Neuron (in vitro differentiated cells): ENCODE results near the gene FIBCD1.

Experiments
- H2AFZ ChIP-seq: one replicate; pipeline ENCODE4 v1.6.1; 2013; ENCODE audit warnings: low read depth, mild to moderate bottlenecking, inconsistent platforms, low read length, moderate library complexity
- H3K27me3 ChIP-seq: one replicate; pipeline ENCODE4 v1.6.1; 2013; ENCODE audit warnings: low read length; ENCODE audit not compliant: insufficient read depth
- H3K36me3 ChIP-seq: one replicate; pipeline ENCODE4 v1.6.1; 2013; ENCODE audit warnings: low read length; ENCODE audit not compliant: insufficient read depth
- H3K4me1 ChIP-seq: one replicate; pipeline ENCODE4 v1.6.1; 2013; ENCODE audit warnings: low read length; ENCODE audit not compliant: insufficient read depth
- H3K4me3 ChIP-seq: 2 replicates; pipeline ENCODE4 v1.5.1; 2013; ENCODE audit warnings: mild to moderate bottlenecking, low read length, moderate library complexity
- H3K9me3 ChIP-seq: one replicate; pipeline ENCODE4 v1.6.1; 2013; ENCODE audit warnings: low read length

Gene FIBCD1

GRCh38 chr9:130981002-130981755, 42.1 kb upstream of the FIBCD1 start:
- Histone ChIP-seq H3K27me3 (no peaks in the 10 kb centered on the region), H2AFZ (no peak overlapping the region), H3K9me3 (no peaks in the 10 kb centered on the region), H3K4me3 (no peak overlapping the region), H3K4me1 (peaks cover 42% of the 10 kb centered on the region), H3K36me3 (no peaks in the 10 kb centered on the region)

DNA sequence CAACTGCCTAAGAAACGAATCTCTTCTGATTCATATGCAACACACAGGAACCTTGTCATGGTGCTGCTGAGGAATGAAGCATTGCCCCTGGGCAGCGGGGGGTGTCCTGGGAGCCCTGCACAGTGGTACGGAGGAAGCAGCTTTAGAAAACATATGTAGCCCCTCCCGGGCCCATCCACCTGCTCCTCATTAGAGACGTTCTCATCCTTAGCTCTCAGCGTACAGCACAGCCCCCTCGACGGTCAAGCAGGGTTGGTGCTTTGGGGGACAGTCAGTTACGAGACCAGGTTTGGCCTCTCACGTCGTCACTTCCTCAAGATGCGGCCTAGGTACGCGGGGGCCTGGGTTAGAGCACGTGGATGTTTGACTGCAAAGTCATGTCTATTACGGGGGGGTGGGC, 41.5 kb upstream of the FIBCD1 start:
- H3K36me3 ChIP-seq, result no peaks in the 10 kb centered on the region
- no peak overlapping the region for H3K4me3 ChIP-seq
- no peaks in the 10 kb centered on the region for H3K9me3 ChIP-seq
- H3K27me3 ChIP-seq, result no peaks in the 10 kb centered on the region
- peaks cover 42% of the 10 kb centered on the region for H3K4me1 ChIP-seq
- no peak overlapping the region for H2AFZ ChIP-seq

GRCh38 chr9:130979591-130980385, 40.7 kb upstream of the FIBCD1 start:
- Histone ChIP-seq H3K9me3 (no peaks in the 10 kb centered on the region), H3K4me3 (no peak overlapping the region), H3K4me1 (peaks cover 41% of the 10 kb centered on the region), H3K36me3 (no peaks in the 10 kb centered on the region), H3K27me3 (no peaks in the 10 kb centered on the region), H2AFZ (no peak overlapping the region)

DNA sequence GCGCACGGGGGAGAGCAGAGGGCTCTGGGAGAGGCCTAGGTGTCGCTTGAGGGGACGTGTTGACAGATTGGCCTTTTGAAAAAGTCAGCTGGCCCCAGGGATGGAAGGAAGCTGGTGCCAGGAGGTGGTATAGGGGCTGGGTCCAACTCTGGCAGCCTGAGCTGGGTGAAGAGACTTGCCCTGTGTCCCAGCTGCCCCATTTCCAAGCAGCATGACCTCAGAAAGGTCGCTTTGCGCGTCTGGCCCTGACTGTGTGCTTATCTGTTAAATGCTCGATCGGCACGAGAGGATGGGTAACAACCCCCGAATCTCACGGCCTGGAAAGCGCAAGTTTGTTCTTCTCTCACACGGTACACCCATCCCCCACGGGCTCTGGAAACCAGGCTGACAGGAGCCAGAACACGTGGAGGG, 38.8 kb upstream of the FIBCD1 start:
- H2AFZ ChIP-seq, result no peak overlapping the region
- no peak overlapping the region for H3K4me3 ChIP-seq
- peaks cover 7% of the 10 kb centered on the region for H3K27me3 ChIP-seq
- no peaks in the 10 kb centered on the region for H3K36me3 ChIP-seq
- no peaks in the 10 kb centered on the region for H3K9me3 ChIP-seq
- peaks cover 24% of the 10 kb centered on the region for H3K4me1 ChIP-seq

DNA sequence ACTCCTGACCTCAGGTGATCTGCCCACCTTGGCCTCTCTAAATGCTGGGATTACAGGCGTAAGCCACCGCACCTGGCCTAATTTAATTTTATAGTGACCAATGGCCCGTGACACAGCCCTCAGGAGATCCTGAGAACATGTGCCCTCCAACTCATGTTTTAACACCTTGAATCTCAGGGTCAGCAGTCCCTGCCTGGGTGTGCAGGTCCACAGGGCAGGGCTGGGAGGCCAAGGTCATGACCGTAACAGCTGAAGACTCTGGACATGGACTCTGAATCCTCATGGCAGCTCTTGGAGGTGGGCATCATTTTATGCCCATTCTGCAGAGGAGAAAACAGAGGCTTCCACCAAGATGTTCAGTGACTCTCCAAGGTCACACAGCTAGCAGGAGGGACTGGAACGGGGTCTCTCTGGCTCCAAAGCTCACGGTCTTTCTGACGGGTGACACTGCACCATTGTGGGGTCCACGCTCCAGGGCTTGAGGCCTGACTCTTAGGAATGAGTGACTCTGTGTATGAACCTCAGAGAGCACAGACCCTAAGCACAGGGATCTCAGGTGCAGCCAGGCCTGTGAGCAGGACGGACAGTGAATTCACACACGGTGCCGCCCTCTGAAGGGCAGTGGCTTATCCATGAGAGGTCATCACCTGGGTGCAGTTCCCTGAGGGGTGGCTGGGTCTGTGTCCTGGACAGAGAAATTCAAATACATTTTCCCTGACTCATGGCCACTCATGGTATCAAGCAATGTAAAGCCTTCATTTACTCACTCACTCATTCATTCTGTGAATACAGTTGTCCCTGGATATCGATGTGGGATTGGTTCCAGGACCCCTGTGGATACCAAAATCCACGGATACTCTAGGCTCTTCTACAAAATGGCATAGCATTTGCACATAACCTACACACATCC, 37.1 kb upstream of the FIBCD1 start:
- peaks cover 15% of the 10 kb centered on the region for H3K4me1 ChIP-seq
- H2AFZ ChIP-seq, result no peak overlapping the region
- H3K9me3 ChIP-seq, result no peaks in the 10 kb centered on the region
- H3K4me3 ChIP-seq, result no peak overlapping the region
- peaks cover 7% of the 10 kb centered on the region for H3K27me3 ChIP-seq
- no peaks in the 10 kb centered on the region for H3K36me3 ChIP-seq

DNA sequence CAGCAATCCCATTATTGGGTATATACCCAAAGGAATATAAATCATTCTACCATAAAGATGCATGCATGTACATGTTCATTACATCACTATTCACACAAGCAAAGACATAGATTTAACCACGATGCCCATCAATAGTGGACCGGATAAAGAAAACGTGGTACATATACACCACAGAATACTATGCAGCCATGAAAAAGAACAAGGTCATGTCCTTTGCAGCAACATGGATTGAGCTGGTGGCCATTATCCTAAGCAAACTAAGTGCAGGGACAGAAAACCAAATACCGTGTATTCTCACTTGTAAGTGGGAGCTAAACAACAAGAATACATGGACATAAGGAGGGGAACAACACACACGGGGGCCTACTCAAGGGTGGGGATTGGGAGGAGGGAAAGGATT, 36.1 kb upstream of the FIBCD1 start:
- Histone ChIP-seq H3K27me3 (peaks cover 7% of the 10 kb centered on the region), H3K4me1 (peaks cover 11% of the 10 kb centered on the region)

DNA sequence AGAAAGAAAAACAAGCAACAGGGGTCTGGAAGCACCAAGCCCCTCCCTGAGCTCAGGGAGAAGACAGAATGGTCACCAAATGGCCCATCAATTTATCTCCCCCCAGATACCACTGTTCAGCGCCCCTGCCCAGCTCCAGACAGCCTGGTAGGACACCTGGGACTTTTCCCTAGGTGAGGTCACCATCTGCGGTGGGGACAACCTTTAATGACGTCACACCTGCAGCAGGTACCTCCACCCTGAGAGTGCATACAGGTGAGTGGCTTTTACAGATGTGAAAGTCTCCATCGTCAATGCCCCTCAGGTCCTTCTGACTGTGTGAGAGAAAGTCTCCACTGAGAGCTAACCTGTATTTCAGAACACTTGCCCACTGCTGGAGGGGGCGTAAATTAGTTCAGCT, 35.6 kb upstream of the FIBCD1 start:
- Histone ChIP-seq H3K27me3 (peaks cover 7% of the 10 kb centered on the region), H3K4me3 (no peak overlapping the region), H2AFZ (no peak overlapping the region), H3K4me1 (peaks cover 11% of the 10 kb centered on the region), H3K9me3 (no peaks in the 10 kb centered on the region), H3K36me3 (no peaks in the 10 kb centered on the region)

More for the DNA sequence above, 36.1 kb upstream of the FIBCD1 start:
- H3K36me3 ChIP-seq, result no peaks in the 10 kb centered on the region
- no peak overlapping the region for H2AFZ ChIP-seq
- H3K9me3 ChIP-seq, result no peaks in the 10 kb centered on the region
- no peak overlapping the region for H3K4me3 ChIP-seq

GRCh38 chr9:130973686-130974281, 34.7 kb upstream of the FIBCD1 start:
- H3K9me3 ChIP-seq, result no peaks in the 10 kb centered on the region
- H3K4me1 ChIP-seq, result peaks cover 11% of the 10 kb centered on the region
- H3K36me3 ChIP-seq, result no peaks in the 10 kb centered on the region
- peaks cover 7% of the 10 kb centered on the region for H3K27me3 ChIP-seq
- no peak overlapping the region for H2AFZ ChIP-seq
- H3K4me3 ChIP-seq, result no peak overlapping the region

DNA sequence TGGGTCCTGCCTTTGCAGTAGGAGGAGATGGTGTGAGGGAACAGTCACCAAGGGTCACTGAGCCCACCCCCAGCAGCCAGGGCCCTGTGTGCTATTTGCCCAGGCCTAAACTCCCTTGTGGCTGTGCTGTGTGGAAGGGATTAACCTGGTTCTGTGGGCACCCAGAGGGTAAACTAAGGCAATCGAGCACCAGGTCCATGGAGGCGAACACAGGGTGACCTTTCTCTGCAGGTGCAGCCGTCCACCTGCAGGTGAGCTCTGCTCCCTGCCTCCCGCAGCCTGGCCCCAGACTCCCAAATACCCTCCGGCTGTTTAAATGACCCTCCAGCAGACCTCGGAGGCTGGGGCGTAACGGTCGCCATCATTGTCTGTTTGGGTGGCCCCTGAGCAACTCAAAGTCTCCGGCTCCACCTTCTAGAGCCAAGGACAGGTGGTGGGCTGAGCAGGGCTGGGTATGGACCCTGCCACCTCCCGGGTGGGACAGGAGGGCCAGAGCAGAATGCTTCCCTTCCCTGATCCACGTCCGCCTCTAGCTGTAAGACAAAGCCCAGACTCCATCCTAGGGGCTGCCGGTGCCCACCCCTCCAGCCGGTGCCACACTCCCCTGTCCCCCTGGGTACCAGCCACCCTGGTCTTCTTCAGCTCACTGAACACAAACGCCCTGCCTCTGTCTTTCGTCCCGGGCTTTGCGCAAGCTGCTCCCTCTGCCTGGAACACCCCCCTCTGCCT, 34.1 kb upstream of the FIBCD1 start:
- Histone ChIP-seq H3K4me3 (no peak overlapping the region), H3K27me3 (peaks cover 7% of the 10 kb centered on the region), H3K4me1 (peaks cover 11% of the 10 kb centered on the region), H3K36me3 (no peaks in the 10 kb centered on the region), H2AFZ (no peak overlapping the region), H3K9me3 (no peaks in the 10 kb centered on the region)

DNA sequence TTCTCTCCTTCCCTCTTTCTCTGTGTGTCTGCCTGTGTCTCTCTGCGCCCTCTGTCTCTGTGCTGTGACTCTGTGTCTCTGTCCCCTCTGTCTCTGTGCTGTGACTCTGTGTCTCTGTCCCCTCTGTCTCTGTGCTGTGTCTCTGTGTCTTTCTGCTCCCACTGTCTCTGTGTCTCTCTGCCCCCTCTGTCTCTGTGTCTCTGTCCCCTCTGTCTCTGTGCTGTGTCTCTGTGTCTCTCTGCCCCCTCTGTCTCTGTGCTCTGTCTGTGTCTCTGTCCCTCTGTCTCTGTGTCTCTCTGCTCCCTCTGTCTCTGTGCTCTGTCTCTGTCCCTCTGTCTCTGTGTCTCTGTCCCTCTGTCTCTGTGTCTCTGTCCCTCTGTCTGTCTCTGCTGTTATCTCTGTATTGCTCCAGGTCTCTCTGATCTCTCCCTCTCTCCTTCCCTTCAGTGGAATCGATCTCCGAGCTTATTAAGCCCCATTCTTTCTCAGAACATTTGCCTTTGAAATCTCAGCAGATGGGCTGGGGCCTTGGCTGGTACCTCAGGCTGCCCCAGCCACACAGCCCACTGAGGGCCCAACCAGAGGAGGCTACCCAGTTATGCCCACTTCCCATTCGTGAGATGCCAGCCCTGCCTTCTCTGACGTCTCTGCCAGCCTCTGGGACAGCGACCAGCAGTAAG, 33.4 kb upstream of the FIBCD1 start:
- H3K4me1 ChIP-seq, result peaks cover 11% of the 10 kb centered on the region
- no peak overlapping the region for H2AFZ ChIP-seq
- no peaks in the 10 kb centered on the region for H3K9me3 ChIP-seq
- H3K4me3 ChIP-seq, result no peak overlapping the region
- no peaks in the 10 kb centered on the region for H3K36me3 ChIP-seq
- H3K27me3 ChIP-seq, result peaks cover 7% of the 10 kb centered on the region

GRCh38 chr9:130971294-130971849, 32.3 kb upstream of the FIBCD1 start:
- Histone ChIP-seq H2AFZ (no peak overlapping the region), H3K36me3 (no peaks in the 10 kb centered on the region), H3K4me1 (peaks cover 11% of the 10 kb centered on the region), H3K27me3 (peaks cover 7% of the 10 kb centered on the region), H3K9me3 (no peaks in the 10 kb centered on the region), H3K4me3 (no peak overlapping the region)
